K562 (cell line): ENCODE measurements around the gene OR5K2. TPM values are rescaled to one million over a fixed set of nuclear protein-coding genes. Genes with fewer than 3 reads are reported as not detected.

Experiments used
- ATAC-seq: fragments of 200-7000 bp; cut with Tn5 transposase; 3 replicates; pipeline ENCODE4 v1.9.1; 2020; ENCODE audit warnings: moderate library complexity
- BruUV-seq: library from RNA; stranded (reverse); fragments of 400-500 nt; replicated peaks from 2 replicates; lab custom pipeline; 2021; lab: Mats Ljungman, UMichigan
- CTCF ChIA-PET: fragments of 300-600 bp; formaldehyde crosslinking; extraction: SDS; loops from one replicate; lab custom pipeline; 2021; ENCODE audit warnings: low intra/inter-chr PET ratio; lab: Yijun Ruan, JAX
- POLR2A ChIA-PET: fragments of 300-600, 350-650 bp; sonication (Branson Sonifier 250); formaldehyde crosslinking; extraction: SDS; loops from one replicate; lab custom pipeline; 2021; ENCODE audit warnings: antibody characterized with exemption, inconsistent platforms; lab: Yijun Ruan, JAX
- DNase-seq, 4 experiments: peaks; one replicate each; pipeline versions ENCODE4 v3.0.0 to v3.0.0-alpha.2; 2011 to 2018; ENCODE audit warnings: low spot score in 3 of 4, mixed read lengths in 3 of 4; ENCODE audit errors: extremely low read depth in 1 of 4
- FAIRE-seq: peaks from 2 replicates; lab custom pipeline; 2011; peaks lifted over from hg19 to GRCh38; lab: Jason Lieb, UNC
- H2AFZ ChIP-seq: 2 replicates; pipeline ENCODE4 v1.6.0; 2011; ENCODE audit warnings: low read depth, low read length, control low read depth, inconsistent platforms
- H3K27ac ChIP-seq: fragments of 200-600 bp; 3 replicates; pipeline ENCODE4 v1.8.0; 2011; ENCODE audit warnings: low read depth, mild to moderate bottlenecking, control low read depth, inconsistent platforms, low read length, moderate library complexity, mixed read lengths; ENCODE audit errors: extremely low read depth
- H3K27me3 ChIP-seq, 2 experiments: fragments of 300-600 bp in 1 of 2; 2 replicates in 1 of 2; 3 replicates in 1 of 2; pipeline versions ENCODE4 v1.6.0 to v1.8.0; 2011; ENCODE audit warnings: inconsistent platforms in 2 of 2, low read length in 2 of 2, mild to moderate bottlenecking in 1 of 2, mixed read lengths in 1 of 2, moderate library complexity in 1 of 2; ENCODE audit not compliant: control insufficient read depth in 2 of 2, insufficient read depth in 2 of 2
- H3K36me3 ChIP-seq: fragments of 300-600 bp; 3 replicates; pipeline ENCODE4 v1.8.0; 2011; ENCODE audit warnings: mild to moderate bottlenecking, low read length, inconsistent platforms; ENCODE audit not compliant: control insufficient read depth, insufficient read depth
- H3K4me1 ChIP-seq, 2 experiments: fragments of 200-600 bp in 1 of 2; replicated peaks in 1 of 2; 2 replicates in 1 of 2; 3 replicates in 1 of 2; pipeline versions ENCODE4 v1.5.1 to v1.8.0; 2011; ENCODE audit warnings: inconsistent platforms in 2 of 2, low read length in 2 of 2, mild to moderate bottlenecking in 1 of 2, mixed read lengths in 1 of 2, moderate library complexity in 1 of 2; ENCODE audit not compliant: control insufficient read depth in 2 of 2, insufficient read depth in 2 of 2
- H3K4me2 ChIP-seq: 2 replicates; pipeline ENCODE4 v1.6.1; 2011; ENCODE audit warnings: low read length, control low read depth, inconsistent platforms, mixed read lengths; ENCODE audit not compliant: insufficient read depth
- H3K4me3 ChIP-seq: fragments of 200-600 bp; sonication (generic), shearing (Covaris generic); 2 replicates; pipeline ENCODE4 v1.5.1; 2016; ENCODE audit warnings: control low read depth, inconsistent platforms
- H3K79me2 ChIP-seq: fragments of 200-600 bp; 3 replicates; pipeline ENCODE4 v1.8.0; 2011; ENCODE audit warnings: low read length, inconsistent platforms; ENCODE audit not compliant: control insufficient read depth, insufficient read depth
- H3K9ac ChIP-seq, 2 experiments: 2 replicates each; pipeline versions ENCODE4 v1.6.0 to v1.6.1; 2011; ENCODE audit warnings: low read depth in 2 of 2, low read length in 2 of 2, control low read depth in 1 of 2, inconsistent platforms in 1 of 2, mild to moderate bottlenecking in 1 of 2, mixed read lengths in 1 of 2; ENCODE audit not compliant: insufficient read depth in 1 of 2
- H3K9me1 ChIP-seq: one replicate; pipeline ENCODE4 v1.6.0; 2011; ENCODE audit warnings: inconsistent platforms, mild to moderate bottlenecking, low read length, moderate library complexity; ENCODE audit not compliant: control insufficient read depth, insufficient read depth
- H3K9me3 ChIP-seq: replicated peaks from 2 replicates; pipeline ENCODE4 v1.5.1; 2011; ENCODE audit warnings: low read depth, low read length, inconsistent platforms; ENCODE audit not compliant: control insufficient read depth, insufficient read depth
- H4K20me1 ChIP-seq: replicated peaks from 2 replicates; pipeline ENCODE4 v1.6.1; 2011; ENCODE audit warnings: low read length, inconsistent platforms, mixed read lengths; ENCODE audit not compliant: control insufficient read depth, insufficient read depth
- ATF3 ChIP-seq, 2 experiments: fragments of 450-650 bp in 1 of 2; sonication (generic) in 1 of 2; formaldehyde crosslinking in 1 of 2; IDR thresholded peaks in 1 of 2; conservative IDR thresholded peaks in 1 of 2; 2 replicates each; pipeline versions ENCODE4 v1.6.1 to v1.8.1; 2016 to 2023; ENCODE audit warnings: mild to moderate bottlenecking in 2 of 2, moderate library complexity in 2 of 2, inconsistent platforms in 1 of 2, missing genetic modification reagents in 1 of 2
- ATF4 ChIP-seq: fragments of 450-650 bp; formaldehyde crosslinking; IDR thresholded peaks from 2 replicates; pipeline ENCODE4 v1.4.0; 2022; ENCODE audit warnings: mild to moderate bottlenecking, moderate library complexity
- BCOR ChIP-seq: fragments of 450-650 bp; IDR thresholded peaks from 2 replicates; pipeline ENCODE4 v1.6.1; 2016
- CBX1 ChIP-seq: sonication (generic); IDR thresholded peaks from 2 replicates; pipeline ENCODE4 v1.6.1; 2016; ENCODE audit warnings: antibody characterized with exemption, low read depth, mild to moderate bottlenecking
- CHD4 ChIP-seq: fragments of 200-600 bp; sonication (generic); IDR thresholded peaks from 3 replicates; pipeline ENCODE4 v1.6.1; 2012; ENCODE audit warnings: low read depth, mild to moderate bottlenecking, mixed read lengths, low read length, inconsistent platforms; ENCODE audit not compliant: insufficient read depth, insufficient replicate concordance, poor library complexity, severe bottlenecking
- NFIC ChIP-seq: fragments of 450-650 bp; IDR thresholded peaks from 2 replicates; pipeline ENCODE4 v1.6.1; 2017; ENCODE audit warnings: mild to moderate bottlenecking, inconsistent platforms
- NONO ChIP-seq, 2 experiments: fragments of 200-400 bp in 1 of 2; fragments of 450-650 bp in 1 of 2; formaldehyde crosslinking in 1 of 2; IDR thresholded peaks; 2 replicates each; pipeline ENCODE4 v1.6.1; 2017; ENCODE audit warnings: low read depth in 2 of 2, mild to moderate bottlenecking in 2 of 2, moderate library complexity in 2 of 2, low read length in 1 of 2
- PTBP1 ChIP-seq: fragments of 200-400 bp; formaldehyde crosslinking; IDR thresholded peaks from 2 replicates; pipeline ENCODE4 v1.6.1; 2017; ENCODE audit warnings: low read depth, low read length
- SRSF1 ChIP-seq: fragments of 200-400 bp; formaldehyde crosslinking; IDR thresholded peaks from 2 replicates; pipeline ENCODE4 v1.6.1; 2017; ENCODE audit warnings: mild to moderate bottlenecking, low read depth, low read length, moderate library complexity
- ZNF3 ChIP-seq: fragments of 250-450 bp; sonication (Bioruptor Pico); IDR thresholded peaks from 2 replicates; pipeline ENCODE4 v1.5.0; 2021; ENCODE audit warnings: mild to moderate bottlenecking, moderate library complexity
- ZNF586 ChIP-seq: fragments of 450-650 bp; formaldehyde crosslinking; conservative IDR thresholded peaks from 2 replicates; pipeline ENCODE4 v1.4.0; 2020; ENCODE audit warnings: mild to moderate bottlenecking, moderate library complexity
- ZZZ3 ChIP-seq: fragments of 450-650 bp; IDR thresholded peaks from 2 replicates; pipeline ENCODE4 v1.6.1; 2016; ENCODE audit warnings: antibody characterized with exemption, mild to moderate bottlenecking, moderate library complexity
- WGBS: fragments of 100-300 bp; shearing (Covaris generic); methylation state at CpG from one replicate; pipeline ENCODE4 v1.1.6; 2016; ENCODE audit warnings: low coverage, mixed read lengths; ENCODE audit not compliant: insufficient coverage; ENCODE audit errors: missing lambda C conversion rate; 5-methylcytosine and 5-hydroxymethylcytosine counted together
- in situ Hi-C: fragments of 300-500 bp; cut with MboI; formaldehyde crosslinking; loops from 4 replicates; pipeline ENCODE4 v1.15.0; 2018; ENCODE audit warnings: inconsistent platforms, mixed read lengths
- intact Hi-C: fragments of 100-400 bp; cut with micrococcal nuclease; formaldehyde crosslinking; loops from 2 replicates; pipeline ENCODE4 v1.14.2; 2022
- polyA plus RNA-seq, 8 experiments: library from polyadenylated mRNA; depleted of rRNA in 4 of 8; stranded (reverse) in 5 of 8; unstranded in 3 of 8; fragments of >200 nt; fragmentation: Nextera tagmentation in 2 of 8; fragmentation: Illumina TruSeq in 1 of 8; extraction: Ambion mirVana in 2 of 8; extraction: Trizol in 1 of 8; gene quantifications; 2 replicates each; pipeline versions ENCODE4 v1.2.1 to v1.2.3, GENCODE V29; 2011 to 2014; ENCODE audit warnings: inconsistent platforms in 1 of 8, missing spikeins in 1 of 8
- total RNA-seq, 7 experiments: library from RNA; depleted of rRNA in 6 of 7; stranded (reverse); fragments of >200 nt in 6 of 7; fragmentation: Illumina TruSeq in 2 of 7; extraction: Trizol in 2 of 7; gene quantifications; 2 replicates each; pipeline versions ENCODE4 v1.2.1 to v1.2.3, GENCODE V29; 2011 to 2021; ENCODE audit warnings: low replicate concordance in 1 of 7

The OR5K2 gene
- total and polyA plus RNA-seq, 9 of the 15 experiments (the other 6 are each of a cell fraction or from before 2014, with no cell fraction given) = not detected

GRCh38 chr3:98462901-98463300 lies 34.6 kb upstream of the OR5K2 start, which contains the start of gene OR5K1:
Gene OR5K1 (plus strand): TSS chr3:98463201. CDS start chr3:98469577, 6,376 bp downstream.
- TF ChIP-seq ZZZ3 (no peak), CBX1 (no peak), SRSF1 (no peak), NONO (IDR thresholded peaks at IDR 0.05; ENCODE audit: low read depth in 2 of 2, low read length in 1 of 2) (no peak)
- H3K4me3 ChIP-seq = no peak within 1 kb of the TSS
- ChIA-PET POLR2A (no interaction called here), CTCF (no interaction called here)
- no peaks in the 10 kb centered on the region for H3K36me3 ChIP-seq
- H3K4me2 ChIP-seq = no peak within 1 kb of the TSS
- no peak for DNase-seq
- BruUV-seq = no TSS peak
- WGBS = 6% methylated on average over 1 of the region's 1 CpG
- in situ Hi-C loops = no loop called here
- H3K79me2 ChIP-seq = no peaks in the 10 kb centered on the region
- H3K27me3 ChIP-seq = no peaks in the 10 kb centered on the region
- no peaks in the 10 kb centered on the region for H3K9me1 ChIP-seq
- H2AFZ ChIP-seq = no peak within 1 kb of the TSS
- no peaks in the 10 kb centered on the region for H3K4me1 ChIP-seq
- intact Hi-C loops = no loop called here
- no peaks in the 10 kb centered on the region for H4K20me1 ChIP-seq
- H3K9me3 ChIP-seq = no peaks in the 10 kb centered on the region
- ATAC-seq = no peak
- no peak within 1 kb of the TSS for H3K27ac ChIP-seq
- FAIRE-seq = no peak
- no peak within 1 kb of the TSS for H3K9ac ChIP-seq

GRCh38 chr3:98482717-98483482 lies 14.6 kb upstream of the OR5K2 start:
- Histone ChIP-seq H3K36me3 (no peaks in the 10 kb centered on the region), H4K20me1 (no peaks in the 10 kb centered on the region), H3K27ac (no peak overlapping the region), H3K9me1 (no peaks in the 10 kb centered on the region), H3K4me3 (no peak overlapping the region), H3K27me3 (no peaks in the 10 kb centered on the region), H3K4me2 (peak overlapping the region; percentile 18; the same call in 1 of the 2 replicates), H2AFZ (peak overlapping the region; percentile 55; the same call in 1 of the 2 replicates), H3K79me2 (no peaks in the 10 kb centered on the region), H3K9ac (no peak overlapping the region), H3K4me1 (peaks cover 0 to 7% of the 10 kb centered on the region in 2 experiments; a peak in 3 of 5 replicates), H3K9me3 (no peaks in the 10 kb centered on the region)
- no peak for FAIRE-seq
- ChIA-PET POLR2A (interaction anchor here (0.9 to 1.2 kb wide), 2 partner anchors 91 to 105 kb away, joined by 3 read pairs; no protein-coding TSS in a partner anchor), CTCF (no interaction called here)
- ATAC-seq = peak; percentile 73
- peak in 1 of 4 experiments; percentile 10 for DNase-seq
- 12% methylated on average over 2 of the region's 3 CpGs for WGBS
- intact Hi-C loops = no loop called here
- in situ Hi-C loops = no loop called here
- BruUV-seq = no TSS peak
- TF ChIP-seq ZNF3 (no peak), ATF4 (0 out of 2 replicates have a peak, but pooled peaks have one; percentile 48), BCOR (no peak), NFIC (peak; percentile 72), CHD4 (no peak), ATF3 (IDR thresholded peaks at IDR 0.05) (peak; percentile 50), ATF3 (CRISPR knock-in tag; conservative IDR thresholded peaks at IDR 0.05) (no peak), PTBP1 (no peak), ZNF586 (CRISPR knock-in tag) (no peak)
